GM12892 (cell line): ENCODE results near the gene ANKRD10.

ENCODE experiments used
- POLR2A ChIP-seq: IDR thresholded peaks from 2 replicates; pipeline ENCODE4 v1.6.1; 2011; ENCODE audit warnings: low read depth, low read length, control low read depth
- POLR2AphosphoS5 ChIP-seq: IDR thresholded peaks from 2 replicates; pipeline ENCODE4 v1.6.1; 2011; ENCODE audit warnings: low read depth, low read length, control low read depth

DNA sequence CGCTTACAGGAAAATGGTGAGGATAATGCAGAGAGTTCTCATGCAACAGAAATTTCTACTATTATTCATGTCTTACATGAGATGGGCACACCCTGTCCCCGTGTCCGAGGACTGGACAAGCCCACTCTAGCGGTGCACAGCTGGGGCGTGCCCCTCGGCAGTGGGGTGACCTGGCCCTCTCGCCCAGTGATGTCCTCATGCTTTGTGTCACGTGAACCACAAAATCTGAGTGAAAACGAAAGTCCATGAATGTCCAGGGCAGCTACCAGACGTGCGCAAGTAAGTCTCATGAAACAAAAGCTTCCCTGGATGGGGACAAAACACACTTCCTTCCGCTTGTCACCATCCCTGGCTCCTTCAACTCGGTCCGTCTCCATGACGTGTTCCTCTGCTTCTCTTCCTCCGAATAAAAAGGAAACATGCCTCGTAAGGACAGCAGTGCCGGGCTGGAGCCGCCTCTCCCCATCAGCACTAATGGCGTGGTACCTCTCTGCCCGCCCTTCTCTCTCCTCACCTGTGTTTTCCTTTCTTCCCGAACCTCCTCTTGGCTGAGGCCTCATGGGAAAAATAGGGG lies 45.6 kb downstream of the ANKRD10 start:
- TF ChIP-seq POLR2A = no peak
- no peak for TF ChIP-seq POLR2AphosphoS5
